ENCODE results near the gene GEN1.

The GEN1 gene

GRCh38 chr2:17754773-17755425 is 961 bp downstream of the GEN1 start:
- Histone ChIP-seq H2BK12ac (ENCODE audit: low read length) (no peak overlapping the region), H2BK120ac (ENCODE audit: low read depth, low read length) (no peak overlapping the region), H3K4me2 (ENCODE audit: insufficient read depth, low read length, poor library complexity, severe bottlenecking) (peak overlapping the region; percentile 63), H2BK5ac (ENCODE audit: low read length) (peak overlapping the region; percentile 97), H3K18ac (ENCODE audit: low read length) (no peak overlapping the region), H2BK15ac (ENCODE audit: low read length) (no peak overlapping the region), H3K23ac (ENCODE audit: low read depth, low read length, poor library complexity) (no peak overlapping the region), H4K8ac (ENCODE audit: low read depth, low read length) (no peak overlapping the region), H3K9me3 (replicated peaks in 1 of 2; ENCODE audit: control insufficient read depth in 2 of 2, insufficient read depth in 1 of 2, low read depth in 1 of 2, low read length in 2 of 2) (no peaks in the 10 kb centered on the region), H3K4me1 (ENCODE audit: control insufficient read depth in 2 of 2, insufficient read depth in 1 of 2, low read depth in 1 of 2, low read length in 2 of 2) (peaks cover 0 to 15% of the 10 kb centered on the region in 2 donors), H3K79me1 (ENCODE audit: low read depth, low read length) (peaks cover 7% of the 10 kb centered on the region), H3K27ac (replicated peaks; ENCODE audit: low read length) (no peak overlapping the region), H3K36me3 (replicated peaks in 1 of 2; ENCODE audit: control insufficient read depth in 2 of 2, insufficient read depth in 2 of 2, low read length in 2 of 2) (peaks cover 2 to 6% of the 10 kb centered on the region in 2 donors), H3K9ac (ENCODE audit: low read depth, low read length, poor library complexity) (no peak overlapping the region), H3K4me3 (ENCODE audit: low read length in 2 of 2) (peak overlapping the region; percentile 97 to 98), H2AFZ (ENCODE audit: low read length) (peak overlapping the region; percentile 96), H3K14ac (ENCODE audit: low read length) (no peak overlapping the region), H2AK5ac (ENCODE audit: low read depth, low read length) (no peak overlapping the region), H4K91ac (ENCODE audit: low read depth, low read length, poor library complexity) (no peak overlapping the region), H3K27me3 (ENCODE audit: control insufficient read depth in 3 of 3, insufficient read depth in 3 of 3, low read depth in 1 of 3, low read length in 3 of 3) (no peaks in the 10 kb centered on the region), H3K4ac (ENCODE audit: low read length) (no peak overlapping the region)
- DNase-seq (ENCODE audit: low spot score) = no peak
- no CpG with 5 or more reads among the region's 8 CpGs for WGBS, 2 donors (ENCODE audit: extremely low coverage in 2 of 2, insufficient read length in 2 of 2, insufficient replicate concordance in 1 of 2)

- Histone ChIP-seq H3K14ac (ENCODE audit: low read length) (no peak overlapping the region), H3K9me3 (replicated peaks in 1 of 2; ENCODE audit: control insufficient read depth in 2 of 2, insufficient read depth in 1 of 2, low read depth in 1 of 2, low read length in 2 of 2) (no peaks in the 10 kb centered on the region), H2BK15ac (ENCODE audit: low read length) (no peak overlapping the region), H3K4me2 (ENCODE audit: insufficient read depth, low read length, poor library complexity, severe bottlenecking) (no peak overlapping the region), H4K91ac (ENCODE audit: low read depth, low read length, poor library complexity) (no peak overlapping the region), H3K79me1 (ENCODE audit: low read depth, low read length) (peaks cover 7% of the 10 kb centered on the region), H2BK12ac (ENCODE audit: low read length) (no peak overlapping the region), H4K8ac (ENCODE audit: low read depth, low read length) (no peak overlapping the region), H2BK5ac (ENCODE audit: low read length) (no peak overlapping the region), H3K4ac (ENCODE audit: low read length) (no peak overlapping the region), H3K4me1 (ENCODE audit: control insufficient read depth in 2 of 2, insufficient read depth in 1 of 2, low read depth in 1 of 2, low read length in 2 of 2) (peaks cover 0 to 15% of the 10 kb centered on the region in 2 donors), H3K18ac (ENCODE audit: low read length) (no peak overlapping the region), H2AK5ac (ENCODE audit: low read depth, low read length) (no peak overlapping the region), H3K4me3 (ENCODE audit: low read length in 2 of 2) (no peak overlapping the region), H3K23ac (ENCODE audit: low read depth, low read length, poor library complexity) (no peak overlapping the region), H3K9ac (ENCODE audit: low read depth, low read length, poor library complexity) (no peak overlapping the region), H2AFZ (ENCODE audit: low read length) (no peak overlapping the region), H3K27ac (replicated peaks; ENCODE audit: low read length) (no peak overlapping the region), H3K36me3 (replicated peaks in 1 of 2; ENCODE audit: control insufficient read depth in 2 of 2, insufficient read depth in 2 of 2, low read length in 2 of 2) (peaks cover 4 to 19% of the 10 kb centered on the region in 2 donors), H2BK120ac (ENCODE audit: low read depth, low read length) (no peak overlapping the region), H3K27me3 (ENCODE audit: control insufficient read depth in 3 of 3, insufficient read depth in 3 of 3, low read depth in 1 of 3, low read length in 3 of 3) (no peaks in the 10 kb centered on the region)
- no peak for DNase-seq (ENCODE audit: low spot score)
- WGBS, 2 donors (ENCODE audit: extremely low coverage in 2 of 2, insufficient read length in 2 of 2, insufficient replicate concordance in 1 of 2) = no CpG with 5 or more reads among the region's 6 CpGs
These were observed 2.7 kb downstream of the GEN1 start for GRCh38 chr2:17756668-17757067.

GRCh38 chr2:17757321-17757720 is 3.4 kb downstream of the GEN1 start:
- Histone ChIP-seq H2BK15ac (ENCODE audit: low read length) (no peak overlapping the region), H2BK5ac (ENCODE audit: low read length) (no peak overlapping the region), H2AK5ac (ENCODE audit: low read depth, low read length) (no peak overlapping the region), H2BK12ac (ENCODE audit: low read length) (no peak overlapping the region), H3K27ac (replicated peaks; ENCODE audit: low read length) (no peak overlapping the region), H3K14ac (ENCODE audit: low read length) (no peak overlapping the region), H3K79me1 (ENCODE audit: low read depth, low read length) (peaks cover 7% of the 10 kb centered on the region), H3K4me2 (ENCODE audit: insufficient read depth, low read length, poor library complexity, severe bottlenecking) (no peak overlapping the region), H4K8ac (ENCODE audit: low read depth, low read length) (no peak overlapping the region), H2AFZ (ENCODE audit: low read length) (no peak overlapping the region), H3K36me3 (replicated peaks in 1 of 2; ENCODE audit: control insufficient read depth in 2 of 2, insufficient read depth in 2 of 2, low read length in 2 of 2) (peaks cover 4 to 22% of the 10 kb centered on the region in 2 donors), H3K4me1 (ENCODE audit: control insufficient read depth in 2 of 2, insufficient read depth in 1 of 2, low read depth in 1 of 2, low read length in 2 of 2) (peaks cover 0 to 9% of the 10 kb centered on the region in 2 donors), H3K4me3 (ENCODE audit: low read length in 2 of 2) (no peak overlapping the region), H3K23ac (ENCODE audit: low read depth, low read length, poor library complexity) (no peak overlapping the region), H4K91ac (ENCODE audit: low read depth, low read length, poor library complexity) (no peak overlapping the region), H3K27me3 (ENCODE audit: control insufficient read depth in 3 of 3, insufficient read depth in 3 of 3, low read depth in 1 of 3, low read length in 3 of 3) (no peaks in the 10 kb centered on the region), H3K9me3 (replicated peaks in 1 of 2; ENCODE audit: control insufficient read depth in 2 of 2, insufficient read depth in 1 of 2, low read depth in 1 of 2, low read length in 2 of 2) (no peaks in the 10 kb centered on the region), H3K4ac (ENCODE audit: low read length) (no peak overlapping the region), H2BK120ac (ENCODE audit: low read depth, low read length) (no peak overlapping the region), H3K9ac (ENCODE audit: low read depth, low read length, poor library complexity) (no peak overlapping the region), H3K18ac (ENCODE audit: low read length) (no peak overlapping the region)
- DNase-seq (ENCODE audit: low spot score) = no peak
- no CpG with 5 or more reads among the region's 2 CpGs for WGBS, 2 donors (ENCODE audit: extremely low coverage in 2 of 2, insufficient read length in 2 of 2, insufficient replicate concordance in 1 of 2)

- Histone ChIP-seq H2AFZ (ENCODE audit: low read length) (no peak overlapping the region), H3K23ac (ENCODE audit: low read depth, low read length, poor library complexity) (no peak overlapping the region), H2BK5ac (ENCODE audit: low read length) (no peak overlapping the region), H3K79me1 (ENCODE audit: low read depth, low read length) (peaks cover 7% of the 10 kb centered on the region), H3K27me3 (ENCODE audit: control insufficient read depth in 3 of 3, insufficient read depth in 3 of 3, low read depth in 1 of 3, low read length in 3 of 3) (no peaks in the 10 kb centered on the region), H2BK15ac (ENCODE audit: low read length) (no peak overlapping the region), H3K27ac (replicated peaks; ENCODE audit: low read length) (no peak overlapping the region), H3K36me3 (replicated peaks in 1 of 2; ENCODE audit: control insufficient read depth in 2 of 2, insufficient read depth in 2 of 2, low read length in 2 of 2) (peaks cover 4 to 30% of the 10 kb centered on the region in 2 donors), H3K4me2 (ENCODE audit: insufficient read depth, low read length, poor library complexity, severe bottlenecking) (no peak overlapping the region), H2AK5ac (ENCODE audit: low read depth, low read length) (no peak overlapping the region), H3K18ac (ENCODE audit: low read length) (no peak overlapping the region), H3K9ac (ENCODE audit: low read depth, low read length, poor library complexity) (no peak overlapping the region), H2BK12ac (ENCODE audit: low read length) (no peak overlapping the region), H2BK120ac (ENCODE audit: low read depth, low read length) (no peak overlapping the region), H3K4me3 (ENCODE audit: low read length in 2 of 2) (no peak overlapping the region), H3K4ac (ENCODE audit: low read length) (no peak overlapping the region), H3K4me1 (ENCODE audit: control insufficient read depth in 2 of 2, insufficient read depth in 1 of 2, low read depth in 1 of 2, low read length in 2 of 2) (peaks cover 0 to 8% of the 10 kb centered on the region in 2 donors), H4K91ac (ENCODE audit: low read depth, low read length, poor library complexity) (no peak overlapping the region), H3K14ac (ENCODE audit: low read length) (no peak overlapping the region), H3K9me3 (replicated peaks in 1 of 2; ENCODE audit: control insufficient read depth in 2 of 2, insufficient read depth in 1 of 2, low read depth in 1 of 2, low read length in 2 of 2) (no peaks in the 10 kb centered on the region), H4K8ac (ENCODE audit: low read depth, low read length) (no peak overlapping the region)
- DNase-seq (ENCODE audit: low spot score) = no peak
- whole genome bisulfite sequencing, 2 donors (ENCODE audit: extremely low coverage in 2 of 2, insufficient read length in 2 of 2, insufficient replicate concordance in 1 of 2) = no CpG with 5 or more reads among the region's 3 CpGs
These were observed 4.2 kb downstream of the GEN1 start for GRCh38 chr2:17758118-17758517.
